ENCODE data around the gene MPV17L.
A peak's percentile ranks its signal among the peaks of the same experiment; 100 is the strongest.
"Not testable (repeated sequence)": the region's sequence is repeated elsewhere in the genome, so short reads cannot be mapped to it uniquely, and the experiment has no call there.

Gene MPV17L

DNA sequence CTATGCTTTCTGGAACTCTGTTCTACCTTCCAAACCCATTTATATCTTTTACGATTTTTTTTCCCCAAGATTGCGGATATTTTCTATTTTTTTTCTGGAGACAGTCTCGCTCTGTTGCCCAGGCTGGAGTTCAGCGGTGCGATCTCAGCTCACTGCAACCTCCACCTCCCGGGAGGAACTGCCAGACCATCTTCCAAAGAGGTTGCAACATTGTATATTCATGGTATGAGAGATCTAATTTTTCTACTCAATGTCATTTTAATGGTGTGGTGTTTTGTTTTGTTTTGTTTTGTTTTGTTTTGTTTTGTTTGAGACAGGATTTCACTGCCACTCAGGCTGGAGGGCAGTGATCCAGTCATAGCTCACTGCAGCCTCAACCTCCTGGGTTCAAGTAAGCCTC, 30.3 kb downstream of the MPV17L start:
- H3K27me3 ChIP-seq (ENCODE audit: insufficient read depth, low read length) = no peaks in the 10 kb centered on the region
- H3K4me3 ChIP-seq (ENCODE audit: low read length) = no peak overlapping the region
- no peak overlapping the region for H2AFZ ChIP-seq (ENCODE audit: low read depth, low read length)

DNA sequence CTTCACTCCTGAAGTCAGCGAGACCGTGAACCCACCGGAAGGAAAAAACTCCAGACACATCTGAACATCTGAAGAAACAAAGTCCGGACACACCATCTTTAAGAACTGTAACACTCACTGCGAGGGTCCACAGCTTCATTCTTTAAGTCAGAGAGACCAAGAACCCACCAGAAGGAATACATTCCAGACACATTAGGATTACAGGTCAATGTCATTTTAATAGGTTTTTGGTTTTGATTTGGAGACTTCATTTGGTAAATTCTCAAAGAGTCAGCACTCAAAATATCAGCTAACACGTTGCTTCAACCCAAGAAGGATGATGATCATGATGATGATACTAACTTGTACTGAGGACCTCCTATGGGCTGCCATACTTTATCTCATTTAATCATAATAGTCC, 31.2 kb downstream of the MPV17L start:
- Histone ChIP-seq H3K4me1 (ENCODE audit: insufficient read depth, low read length) (no peaks in the 10 kb centered on the region), H3K36me3 (ENCODE audit: insufficient read depth, low read length) (no peaks in the 10 kb centered on the region), H3K4me3 (ENCODE audit: low read length) (no peak overlapping the region), H3K27me3 (ENCODE audit: insufficient read depth, low read length) (no peaks in the 10 kb centered on the region), H2AFZ (ENCODE audit: low read depth, low read length) (no peak overlapping the region), H3K9me3 (ENCODE audit: low read length) (no peaks in the 10 kb centered on the region)

More for the DNA sequence above, 30.3 kb downstream of the MPV17L start:
- H3K4me1 ChIP-seq (ENCODE audit: insufficient read depth, low read length) = no peaks in the 10 kb centered on the region
- H3K9me3 ChIP-seq (ENCODE audit: low read length) = no peaks in the 10 kb centered on the region
- no peaks in the 10 kb centered on the region for H3K36me3 ChIP-seq (ENCODE audit: insufficient read depth, low read length)

DNA sequence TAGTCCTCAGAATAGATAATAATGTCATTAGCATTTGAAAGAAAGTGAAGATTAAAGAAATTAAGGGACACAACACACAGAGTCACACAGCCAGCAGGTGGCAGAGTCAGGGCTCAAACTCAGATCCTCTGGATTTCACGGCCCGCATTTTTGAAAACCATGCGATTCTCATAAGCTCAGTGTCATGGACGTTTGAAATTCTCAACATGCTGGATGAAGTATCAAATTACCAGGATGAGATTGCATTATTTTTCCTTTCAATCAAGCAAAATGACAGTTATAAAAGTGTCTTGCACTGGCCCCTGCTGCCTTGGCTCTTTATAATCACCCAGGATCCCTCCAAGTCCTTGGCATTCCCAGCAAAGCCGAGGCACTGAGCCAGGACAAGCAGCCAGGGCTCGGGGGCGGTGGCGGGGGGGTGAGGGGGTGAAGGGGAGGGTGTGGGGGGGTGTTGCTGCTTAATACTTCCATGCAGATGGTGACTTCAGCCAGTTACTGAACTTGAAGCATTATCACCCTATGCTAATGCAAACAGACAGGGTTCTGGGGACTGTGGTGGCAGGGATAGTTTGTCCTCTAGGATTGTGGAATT, 32.2 kb downstream of the MPV17L start:
- Histone ChIP-seq H3K9me3 (ENCODE audit: low read length) (no peaks in the 10 kb centered on the region), H3K4me3 (ENCODE audit: low read length) (no peak overlapping the region), H3K36me3 (ENCODE audit: insufficient read depth, low read length) (no peaks in the 10 kb centered on the region), H3K4me1 (ENCODE audit: insufficient read depth, low read length) (no peaks in the 10 kb centered on the region), H3K27me3 (ENCODE audit: insufficient read depth, low read length) (no peaks in the 10 kb centered on the region), H2AFZ (ENCODE audit: low read depth, low read length) (no peak overlapping the region)

DNA sequence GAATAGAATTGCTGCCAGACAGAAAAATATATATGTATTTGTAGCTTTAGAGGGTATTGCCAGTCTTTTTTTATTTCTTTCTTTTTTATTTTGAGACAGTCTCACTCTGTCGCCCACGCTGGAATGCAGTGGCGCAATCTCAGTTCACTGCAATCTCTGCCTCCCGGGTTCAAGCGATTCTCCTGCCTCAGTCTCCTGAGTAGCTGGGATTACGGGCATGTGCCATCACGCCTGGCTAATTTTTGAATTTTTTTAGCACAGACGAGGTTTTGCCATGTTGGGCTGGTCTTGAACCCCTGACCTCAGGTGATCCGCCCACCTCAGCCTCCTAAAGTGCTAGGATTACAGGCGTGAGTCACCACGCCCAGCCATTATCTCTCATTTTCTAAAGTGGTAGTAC, 35.3 kb downstream of the MPV17L start:
- H3K9me3 ChIP-seq (ENCODE audit: low read length); H3K36me3 ChIP-seq (ENCODE audit: insufficient read depth, low read length); H2AFZ ChIP-seq (ENCODE audit: low read depth, low read length); H3K4me1 ChIP-seq (ENCODE audit: insufficient read depth, low read length); H3K27me3 ChIP-seq (ENCODE audit: insufficient read depth, low read length); H3K4me3 ChIP-seq (ENCODE audit: low read length): not testable (repeated sequence)

DNA sequence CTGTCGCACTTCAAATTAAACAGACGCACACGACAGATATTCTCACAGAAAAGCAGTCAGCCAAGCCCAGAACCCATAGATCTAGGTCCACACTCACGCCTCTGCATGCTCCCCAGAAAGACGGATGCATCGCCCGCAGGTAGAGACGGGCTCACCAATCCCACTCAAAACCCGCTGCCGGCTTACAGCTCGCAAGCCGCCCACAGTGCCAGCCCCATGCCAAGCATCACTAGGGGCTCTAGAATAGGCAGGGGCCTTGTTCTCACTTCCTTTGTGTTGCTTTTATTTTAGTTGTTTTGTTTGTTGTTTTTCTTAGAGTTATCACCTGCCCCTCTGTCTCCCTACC, 38.5 kb downstream of the MPV17L start:
- peak overlapping the region; percentile 68 for H2AFZ ChIP-seq (ENCODE audit: low read depth, low read length)
- peaks cover 10% of the 10 kb centered on the region for H3K4me1 ChIP-seq (ENCODE audit: insufficient read depth, low read length)
- H3K36me3 ChIP-seq (ENCODE audit: insufficient read depth, low read length) = no peaks in the 10 kb centered on the region
- H3K4me3 ChIP-seq (ENCODE audit: low read length) = peak overlapping the region; percentile 75
- H3K9me3 ChIP-seq (ENCODE audit: low read length) = no peaks in the 10 kb centered on the region
- no peaks in the 10 kb centered on the region for H3K27me3 ChIP-seq (ENCODE audit: insufficient read depth, low read length)

DNA sequence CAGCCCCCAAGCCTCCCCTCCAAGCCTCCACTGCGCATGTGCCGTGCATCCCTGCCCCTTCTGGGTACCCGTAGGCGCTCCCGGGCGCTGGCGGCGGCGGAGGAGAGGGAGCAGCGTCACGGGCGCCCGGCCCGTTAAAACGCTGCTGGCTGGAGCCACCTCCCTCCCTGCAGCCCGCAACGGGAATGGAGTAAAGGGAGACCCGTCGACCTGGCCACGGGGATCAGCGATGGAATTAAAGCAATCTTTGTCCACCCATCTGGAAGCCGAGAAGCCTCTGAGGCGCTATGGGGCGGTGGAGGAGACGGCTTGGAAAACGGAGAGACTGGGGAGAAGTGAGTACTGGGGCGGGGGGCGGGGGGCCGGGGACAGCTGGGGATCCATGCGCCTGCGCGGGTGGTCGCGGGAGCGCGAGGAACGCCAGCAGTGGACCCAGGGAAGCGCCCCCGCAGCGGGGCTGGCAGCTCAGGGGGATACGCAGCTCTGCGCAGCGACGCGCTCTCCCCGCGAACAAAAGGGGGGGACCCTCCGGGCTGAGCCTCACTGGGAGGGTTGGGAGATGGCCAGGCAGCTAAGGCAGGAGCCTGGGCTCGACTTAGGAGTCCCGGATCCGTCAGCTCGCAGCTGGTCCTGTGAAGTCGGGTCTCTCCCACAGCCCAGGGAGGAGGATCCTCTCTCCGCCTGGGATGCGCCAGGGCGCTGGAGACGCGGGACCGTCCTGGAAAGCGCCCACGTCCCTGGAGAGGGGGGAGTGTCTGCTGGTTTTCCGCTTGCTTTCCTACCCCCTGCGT, 39.1 kb downstream of the MPV17L start, which contains the start of gene BMERB1:
Gene BMERB1, plus strand, starts transcription at position 164 of the 791 bp plus-strand sequence. Its CDS starts 66 bp downstream, at position 230.
- H3K36me3 ChIP-seq (ENCODE audit: insufficient read depth, low read length) = no peaks in the 10 kb centered on the region
- H3K27me3 ChIP-seq (ENCODE audit: insufficient read depth, low read length) = no peaks in the 10 kb centered on the region
- no peaks in the 10 kb centered on the region for H3K9me3 ChIP-seq (ENCODE audit: low read length)
- H3K4me3 ChIP-seq (ENCODE audit: low read length) = peak within 1 kb of the TSS; percentile 75
- peak within 1 kb of the TSS; percentile 68 for H2AFZ ChIP-seq (ENCODE audit: low read depth, low read length)
- peaks cover 10% of the 10 kb centered on the region for H3K4me1 ChIP-seq (ENCODE audit: insufficient read depth, low read length)

DNA sequence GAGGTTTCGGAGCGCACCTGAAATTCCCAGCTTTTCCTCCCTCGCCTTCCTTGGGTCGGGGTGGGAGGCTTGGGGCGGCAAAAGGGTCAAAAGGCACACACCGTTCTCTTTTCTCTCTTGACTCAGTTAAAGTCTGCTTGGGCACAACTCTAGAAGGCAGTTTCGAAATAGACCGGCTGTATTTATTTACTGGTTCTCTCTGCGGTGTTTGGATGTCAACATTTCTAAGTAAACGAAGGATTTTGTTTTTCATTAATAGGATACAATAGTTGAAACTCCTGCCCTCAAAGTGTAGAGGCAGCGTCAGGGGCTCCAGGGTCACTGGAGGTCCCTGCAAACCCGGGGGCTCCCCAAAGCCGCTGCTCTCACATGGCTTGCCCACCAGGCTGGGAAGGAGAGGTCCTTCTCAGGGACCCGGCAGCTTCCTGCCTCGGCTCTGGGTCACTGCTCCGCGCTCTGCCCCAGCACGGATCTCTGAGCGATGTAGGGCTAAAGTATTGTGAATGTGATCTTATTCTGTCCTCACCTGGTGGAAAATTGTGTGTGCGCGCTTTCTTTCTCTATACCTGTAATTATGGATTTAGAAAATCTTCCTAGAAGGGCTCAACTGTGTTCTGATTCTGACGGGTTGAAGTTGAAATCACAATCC, 39.8 kb downstream of the MPV17L start:
- no peaks in the 10 kb centered on the region for H3K36me3 ChIP-seq (ENCODE audit: insufficient read depth, low read length)
- no peaks in the 10 kb centered on the region for H3K9me3 ChIP-seq (ENCODE audit: low read length)
- no peaks in the 10 kb centered on the region for H3K27me3 ChIP-seq (ENCODE audit: insufficient read depth, low read length)
- peaks cover 11% of the 10 kb centered on the region for H3K4me1 ChIP-seq (ENCODE audit: insufficient read depth, low read length)
- peak overlapping the region; percentile 68 for H2AFZ ChIP-seq (ENCODE audit: low read depth, low read length)
- peak overlapping the region; percentile 75 for H3K4me3 ChIP-seq (ENCODE audit: low read length)

DNA sequence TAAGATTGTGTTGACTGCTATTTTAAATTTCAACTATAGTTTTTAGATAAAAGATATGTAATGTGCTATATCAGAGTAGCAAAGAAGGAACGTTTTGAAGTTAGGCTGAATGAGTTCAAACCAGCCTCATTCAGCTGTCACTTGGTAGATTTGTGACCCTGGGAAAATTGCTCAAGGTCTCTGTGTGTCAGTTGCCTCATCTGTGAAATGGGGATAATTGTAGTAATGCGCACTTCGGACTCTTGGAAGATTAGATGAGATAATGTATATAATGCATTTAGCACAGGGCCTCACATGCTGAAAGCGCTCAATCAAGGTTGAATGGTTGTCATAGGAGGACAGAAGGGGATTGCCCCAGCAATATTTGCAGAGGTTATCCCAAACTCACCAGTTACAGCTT, 43.5 kb downstream of the MPV17L start:
- H2AFZ ChIP-seq (ENCODE audit: low read depth, low read length) = no peak overlapping the region
- no peaks in the 10 kb centered on the region for H3K9me3 ChIP-seq (ENCODE audit: low read length)
- H3K36me3 ChIP-seq (ENCODE audit: insufficient read depth, low read length) = no peaks in the 10 kb centered on the region
- H3K27me3 ChIP-seq (ENCODE audit: insufficient read depth, low read length) = no peaks in the 10 kb centered on the region
- no peak overlapping the region for H3K4me3 ChIP-seq (ENCODE audit: low read length)
- peaks cover 8% of the 10 kb centered on the region for H3K4me1 ChIP-seq (ENCODE audit: insufficient read depth, low read length)

DNA sequence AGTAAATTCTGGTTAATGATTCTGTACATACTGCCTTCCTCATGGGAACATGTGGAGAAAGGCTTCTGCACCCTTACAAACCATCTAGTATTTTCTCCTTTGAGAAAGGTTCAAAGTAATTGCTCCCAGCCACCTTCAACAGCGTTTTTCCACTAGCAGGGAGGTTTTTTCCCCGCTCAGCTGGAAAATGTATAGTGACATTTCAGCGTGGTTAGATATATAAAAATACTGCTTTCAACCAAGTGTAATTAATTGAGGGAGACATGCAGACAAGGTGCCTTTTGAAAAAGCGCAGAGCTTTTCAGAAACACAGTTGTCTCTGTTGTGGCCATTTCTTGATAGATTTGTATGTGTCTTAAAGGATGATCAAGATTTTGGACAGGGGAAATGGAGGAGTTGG, 44.0 kb downstream of the MPV17L start:
- no peaks in the 10 kb centered on the region for H3K27me3 ChIP-seq (ENCODE audit: insufficient read depth, low read length)
- no peaks in the 10 kb centered on the region for H3K36me3 ChIP-seq (ENCODE audit: insufficient read depth, low read length)
- no peak overlapping the region for H3K4me3 ChIP-seq (ENCODE audit: low read length)
- H2AFZ ChIP-seq (ENCODE audit: low read depth, low read length) = no peak overlapping the region
- H3K4me1 ChIP-seq (ENCODE audit: insufficient read depth, low read length) = peaks cover 7% of the 10 kb centered on the region
- no peaks in the 10 kb centered on the region for H3K9me3 ChIP-seq (ENCODE audit: low read length)

DNA sequence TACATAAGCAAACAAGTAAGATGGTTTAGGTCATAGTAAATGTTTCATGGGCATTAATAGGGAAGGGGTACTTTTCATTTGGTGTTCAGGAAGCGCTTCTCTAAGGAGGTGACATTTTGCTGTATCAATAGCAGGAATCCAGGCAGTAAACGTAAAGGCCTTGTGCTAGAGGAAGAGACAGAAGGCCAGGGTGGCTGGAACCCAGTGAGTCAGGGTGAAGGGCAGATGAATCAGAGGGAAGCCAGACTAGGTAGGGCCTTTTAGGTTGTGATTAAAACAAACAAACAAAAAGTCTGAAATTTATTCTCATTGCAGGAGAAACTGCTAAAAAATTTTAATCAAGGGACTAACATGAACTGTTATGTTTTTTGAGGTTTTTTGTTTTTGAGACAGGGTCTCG, 45.3 kb downstream of the MPV17L start:
- peaks cover 2% of the 10 kb centered on the region for H3K4me1 ChIP-seq (ENCODE audit: insufficient read depth, low read length)
- no peaks in the 10 kb centered on the region for H3K27me3 ChIP-seq (ENCODE audit: insufficient read depth, low read length)
- H3K4me3 ChIP-seq (ENCODE audit: low read length) = no peak overlapping the region
- peaks cover 3% of the 10 kb centered on the region for H3K9me3 ChIP-seq (ENCODE audit: low read length)
- no peaks in the 10 kb centered on the region for H3K36me3 ChIP-seq (ENCODE audit: insufficient read depth, low read length)
- no peak overlapping the region for H2AFZ ChIP-seq (ENCODE audit: low read depth, low read length)

DNA sequence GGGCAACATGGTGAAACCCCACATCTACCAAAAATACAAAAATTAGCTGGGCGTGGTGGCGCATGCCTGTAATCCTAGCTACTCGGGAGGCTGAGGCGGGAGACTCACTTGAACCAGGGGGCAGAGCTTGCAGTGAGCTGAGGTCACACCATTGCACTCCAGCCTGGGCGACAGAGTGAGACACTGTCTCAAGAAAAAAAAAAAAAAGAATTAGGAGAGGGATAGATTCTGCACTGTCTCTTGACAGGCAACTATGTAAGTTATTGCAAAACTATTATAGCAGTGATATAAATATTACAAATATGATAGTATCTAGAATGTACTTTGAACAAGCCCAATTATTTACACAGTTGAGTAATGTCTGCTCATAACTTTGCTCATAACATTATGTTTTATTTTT, 46.6 kb downstream of the MPV17L start:
- H3K9me3 ChIP-seq (ENCODE audit: low read length); H2AFZ ChIP-seq (ENCODE audit: low read depth, low read length); H3K4me1 ChIP-seq (ENCODE audit: insufficient read depth, low read length); H3K36me3 ChIP-seq (ENCODE audit: insufficient read depth, low read length); H3K27me3 ChIP-seq (ENCODE audit: insufficient read depth, low read length); H3K4me3 ChIP-seq (ENCODE audit: low read length): not testable (repeated sequence)

DNA sequence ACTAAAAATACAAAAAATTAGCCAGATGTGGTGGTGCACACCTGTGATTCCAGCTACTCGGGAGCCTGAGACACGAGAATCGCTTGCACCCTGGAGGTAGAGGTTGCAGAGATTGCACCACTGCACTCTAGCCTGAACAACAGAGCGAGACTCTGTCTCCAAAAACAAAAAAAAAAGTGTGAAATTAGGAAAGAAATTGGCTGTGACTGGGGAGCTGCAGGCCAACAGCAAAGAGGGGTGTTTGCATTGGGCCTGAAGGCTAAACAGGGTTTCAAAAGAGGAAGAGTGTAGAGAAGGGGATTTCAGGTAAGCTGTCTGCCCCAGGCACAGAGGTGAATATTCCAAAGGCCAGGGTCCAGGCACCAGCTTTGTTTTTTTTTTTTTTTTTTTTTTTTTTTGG, 48.2 kb downstream of the MPV17L start:
- no peaks in the 10 kb centered on the region for H3K27me3 ChIP-seq (ENCODE audit: insufficient read depth, low read length)
- H2AFZ ChIP-seq (ENCODE audit: low read depth, low read length) = no peak overlapping the region
- no peak overlapping the region for H3K4me3 ChIP-seq (ENCODE audit: low read length)
- H3K9me3 ChIP-seq (ENCODE audit: low read length) = peaks cover 3% of the 10 kb centered on the region
- H3K36me3 ChIP-seq (ENCODE audit: insufficient read depth, low read length) = peaks cover 4% of the 10 kb centered on the region
- H3K4me1 ChIP-seq (ENCODE audit: insufficient read depth, low read length) = peaks cover 1% of the 10 kb centered on the region

DNA sequence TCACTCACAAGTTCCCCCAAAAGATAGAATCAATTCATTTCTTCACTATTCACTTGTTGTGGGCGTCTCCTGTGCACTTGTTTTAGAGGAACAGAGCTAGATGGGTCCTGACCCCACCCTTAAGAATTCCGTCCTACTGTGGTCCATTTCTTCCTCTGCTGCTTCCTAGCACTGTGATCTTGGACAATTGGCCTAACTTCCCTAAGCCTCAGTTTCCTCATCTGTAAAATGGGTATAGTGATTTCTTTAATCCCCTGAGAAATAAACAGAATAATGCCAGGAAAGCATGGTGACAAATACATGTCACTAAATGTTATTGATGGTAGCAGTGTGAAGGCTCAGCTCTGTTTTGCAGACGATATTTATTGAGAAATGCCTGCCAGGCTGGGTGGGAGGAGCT, 48.7 kb downstream of the MPV17L start:
- Histone ChIP-seq H3K4me3 (ENCODE audit: low read length) (no peak overlapping the region), H3K4me1 (ENCODE audit: insufficient read depth, low read length) (peaks cover 1% of the 10 kb centered on the region), H2AFZ (ENCODE audit: low read depth, low read length) (no peak overlapping the region), H3K36me3 (ENCODE audit: insufficient read depth, low read length) (peaks cover 4% of the 10 kb centered on the region), H3K27me3 (ENCODE audit: insufficient read depth, low read length) (no peaks in the 10 kb centered on the region), H3K9me3 (ENCODE audit: low read length) (peaks cover 3% of the 10 kb centered on the region)

Data from neuron (in vitro differentiated cells).